GM18499 (cell line): ENCODE measurements around the gene LETMD1.
"Not testable (repeated sequence)": the region's sequence is repeated elsewhere in the genome, so short reads cannot be mapped to it uniquely, and the experiment has no call there.

Experiments
- ATAC-seq: cut with Tn5 transposase; IDR thresholded peaks from one replicate; pipeline ENCODE4 v1.9.1; 2021; ENCODE audit warnings: moderate number of reproducible peaks; ENCODE audit not compliant: insufficient read depth, unreplicated experiment

Gene LETMD1

DNA sequence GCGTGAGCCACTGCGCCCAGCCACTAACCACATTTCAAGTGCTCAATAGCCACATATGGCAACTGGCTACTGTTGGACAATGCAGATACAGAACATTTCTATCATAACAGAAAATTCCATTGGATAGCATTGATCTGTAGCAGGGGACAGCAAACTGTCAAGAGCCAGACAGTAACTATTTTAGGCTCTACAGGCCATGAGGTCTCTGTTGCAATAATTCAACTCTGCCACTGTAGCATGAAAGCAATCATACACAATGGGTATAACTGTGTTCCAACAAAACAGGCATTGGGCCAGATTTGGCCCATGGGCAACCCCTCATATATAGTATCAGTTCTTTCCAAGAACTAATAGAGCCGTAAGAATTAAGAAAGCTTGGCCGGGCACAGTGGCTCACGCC is 27.3 kb downstream of the LETMD1 start:
- ATAC-seq = no peak

GRCh38 chr12:51076236-51076930 is 28.3 kb downstream of the LETMD1 start:
- no peak for ATAC-seq

DNA sequence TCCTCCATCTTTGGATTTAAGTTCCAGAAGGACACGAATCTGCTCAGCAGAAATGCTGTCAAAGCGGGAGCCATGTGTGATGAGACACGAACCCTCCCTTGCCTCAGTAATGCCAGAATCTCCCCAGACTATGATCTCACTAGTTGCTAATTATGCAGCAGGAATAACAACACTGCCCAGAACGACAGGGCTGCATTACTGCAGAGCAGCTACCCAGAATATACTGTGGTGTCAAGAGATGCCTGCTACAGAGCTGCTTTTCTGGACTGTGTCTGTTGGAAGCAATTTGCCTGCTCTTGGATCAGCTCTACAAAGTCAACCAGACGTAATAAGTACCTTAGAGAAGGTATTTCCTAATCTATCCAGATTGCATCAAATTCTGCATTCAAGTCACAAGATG is 29.8 kb downstream of the LETMD1 start:
- no peak for ATAC-seq

GRCh38 chr12:51078346-51078745 is 30.2 kb downstream of the LETMD1 start:
- ATAC-seq = not testable (repeated sequence)

GRCh38 chr12:51078866-51079265 is 30.7 kb downstream of the LETMD1 start:
- not testable (repeated sequence) for ATAC-seq

- no peak for ATAC-seq
These were observed 32.0 kb downstream of the LETMD1 start for GRCh38 chr12:51080136-51080535.

DNA sequence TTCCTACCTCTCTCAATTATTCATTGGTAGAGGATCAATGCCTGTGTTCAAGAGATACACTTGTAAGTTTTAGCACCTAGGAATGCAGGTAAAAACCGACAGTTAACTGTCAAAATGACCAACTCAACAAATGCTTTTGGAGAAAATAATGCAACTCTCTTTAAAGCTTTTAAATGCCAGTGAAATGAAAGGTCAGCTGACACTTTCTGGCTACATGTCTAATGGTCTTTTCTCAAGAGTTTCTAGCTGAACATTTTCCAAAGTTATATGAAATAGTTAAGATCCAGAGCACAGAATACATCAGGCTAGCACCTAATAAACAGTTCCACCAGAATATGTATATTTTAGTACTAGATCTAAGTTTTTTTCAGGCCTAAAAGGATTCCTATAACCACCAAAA is 33.3 kb downstream of the LETMD1 start:
- no peak for ATAC-seq

- no peak for ATAC-seq
These were observed 34.5 kb downstream of the LETMD1 start for GRCh38 chr12:51082561-51083125.

DNA sequence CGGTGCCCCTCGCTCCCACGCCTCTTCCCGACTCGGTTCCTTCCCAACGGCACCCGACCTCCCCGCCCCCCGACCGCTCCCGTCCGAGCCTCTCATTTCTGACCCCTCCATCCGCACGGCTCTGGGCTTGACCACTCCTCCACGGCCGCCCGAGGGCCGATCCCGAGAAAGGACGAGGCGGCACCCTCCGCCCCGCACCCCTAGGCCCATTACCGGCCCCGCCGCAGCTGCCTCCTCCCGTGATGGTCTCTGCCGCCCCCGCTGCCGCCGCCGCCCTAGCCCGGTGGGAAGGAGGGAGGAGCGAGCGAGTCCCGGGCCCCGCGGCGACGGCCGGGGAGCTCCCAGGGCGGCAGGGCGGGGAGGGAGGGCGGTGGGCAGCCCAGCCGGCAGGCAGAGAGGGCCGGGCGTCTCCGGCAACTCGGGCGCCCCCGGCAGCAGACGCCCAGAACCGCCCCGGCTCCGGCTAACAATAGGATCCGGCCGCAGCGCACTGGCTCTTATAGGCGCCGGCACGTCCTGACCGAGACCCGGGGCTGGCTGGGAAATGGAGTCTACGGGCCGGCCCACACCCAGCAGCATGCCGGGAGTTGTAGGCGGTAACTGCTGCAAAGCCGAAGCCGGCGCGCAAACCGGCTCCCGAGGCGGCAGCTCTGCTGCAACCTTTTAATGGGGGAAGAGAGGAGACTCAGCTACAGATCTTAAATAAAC is 35.2 kb downstream of the LETMD1 start, which contains the start of gene CSRNP2:
Gene CSRNP2 (minus strand): TSS at position 471 of the 708 bp plus-strand sequence. CDS start 7,035 bp downstream, outside the sequence.
- peak; percentile 59 for ATAC-seq

DNA sequence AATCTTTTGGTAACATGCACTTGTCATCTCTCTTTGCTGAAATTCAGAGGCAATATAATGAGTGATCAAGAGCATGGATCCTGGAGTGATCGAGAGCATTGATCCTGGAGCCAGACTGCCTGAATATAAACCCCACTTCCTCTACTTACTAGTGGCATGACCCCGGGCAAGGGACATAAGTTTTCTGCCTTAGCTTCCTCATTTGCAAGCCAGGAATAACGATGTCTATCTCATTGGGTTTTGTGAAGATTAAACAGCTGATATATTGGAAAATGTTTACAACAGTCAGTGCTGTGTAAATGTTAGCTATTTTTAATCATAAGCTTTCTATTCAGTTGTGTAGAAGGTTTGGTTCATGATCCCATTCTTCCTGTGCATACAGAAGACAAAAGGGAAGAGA is 37.6 kb downstream of the LETMD1 start:
- no peak for ATAC-seq

- ATAC-seq = no peak
These were observed 38.8 kb downstream of the LETMD1 start for GRCh38 chr12:51086933-51087332.

GRCh38 chr12:51087818-51088217 is 39.7 kb downstream of the LETMD1 start:
- ATAC-seq = no peak

- no peak for ATAC-seq
These were observed 42.6 kb downstream of the LETMD1 start for GRCh38 chr12:51090705-51091229.

DNA sequence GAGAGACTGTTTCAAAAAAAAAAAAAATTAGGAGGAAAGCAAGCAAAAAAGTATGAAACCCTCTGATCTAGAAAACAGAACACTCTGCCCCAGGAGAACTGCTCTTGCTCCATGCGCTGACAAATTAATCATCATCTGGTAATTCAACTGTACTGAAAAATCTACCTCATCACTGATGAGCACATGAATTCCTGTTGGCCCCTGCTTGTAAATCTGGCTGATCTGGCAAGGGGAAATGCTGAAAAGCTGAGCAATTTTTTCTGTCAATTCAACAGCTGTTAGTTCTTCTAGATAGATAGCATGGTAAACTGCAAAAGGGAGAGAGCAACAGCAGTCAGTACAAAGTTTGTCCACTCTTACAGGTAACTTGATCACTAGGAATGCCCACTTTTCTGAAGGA is 50.5 kb downstream of the LETMD1 start:
- ATAC-seq = no peak

- ATAC-seq = no peak
These were observed 55.9 kb downstream of the LETMD1 start for GRCh38 chr12:51103977-51104376.

DNA sequence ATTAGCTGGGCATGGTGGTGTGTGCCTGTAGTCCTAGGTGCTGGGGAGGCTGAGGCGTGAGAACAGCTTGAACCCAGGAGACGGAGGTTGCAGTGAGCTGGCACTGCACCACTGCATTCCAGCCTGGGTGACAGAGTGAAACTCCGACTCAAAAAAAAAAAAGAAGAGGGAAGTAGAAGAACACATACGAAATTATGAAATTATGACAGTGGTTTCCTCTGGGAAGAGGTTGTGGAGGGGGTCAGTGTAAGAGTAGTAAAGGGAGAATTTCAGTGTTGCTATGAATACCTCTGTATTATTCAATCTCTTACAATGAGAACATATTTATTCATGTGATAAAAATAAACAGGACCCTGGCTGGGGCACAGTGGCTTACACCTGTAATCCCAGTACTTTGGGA is 60.0 kb downstream of the LETMD1 start:
- no peak for ATAC-seq
